ENCODE data around the gene FHOD1. TPM values are rescaled to one million over a fixed set of nuclear protein-coding genes. Genes with fewer than 3 reads are reported as not detected.

Gene FHOD1
- total and polyA plus RNA-seq, 9 of the 15 experiments (the other 6 are each of a cell fraction or from before 2014, with no cell fraction given) = 18.7 to 126 (median 32.3) TPM

DNA sequence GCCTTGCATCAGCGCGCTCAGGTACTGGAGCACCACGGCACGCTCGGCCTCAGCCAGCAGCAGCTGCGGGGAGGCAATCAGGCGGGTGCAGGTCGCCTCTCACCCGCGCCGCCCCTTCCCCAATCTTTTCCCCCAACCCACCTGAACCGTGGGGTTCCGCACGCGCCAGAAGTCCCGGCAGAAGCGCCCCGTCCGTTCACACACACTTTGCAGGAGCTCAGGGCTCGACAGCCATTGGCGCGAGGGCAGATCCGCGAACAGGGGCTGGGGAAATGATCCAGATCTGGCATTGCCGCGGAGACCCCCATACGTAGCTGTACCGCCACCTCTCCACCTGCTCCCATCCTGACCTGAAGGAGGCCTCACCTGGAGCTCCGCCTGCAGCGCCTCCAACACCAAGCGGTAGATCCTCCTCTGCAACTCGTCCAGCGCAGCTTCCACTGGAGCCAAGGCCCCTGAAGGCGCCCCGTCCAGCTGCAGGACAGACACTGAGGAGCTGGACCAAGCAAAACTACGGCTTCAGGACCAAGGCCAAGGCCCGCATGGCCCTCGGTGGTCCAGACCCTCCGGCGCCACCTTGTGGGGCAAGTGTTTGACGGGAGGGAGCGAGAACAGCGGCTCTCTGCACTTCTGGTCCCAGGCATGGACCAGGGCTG is 62.2 kb downstream of the FHOD1 start (continued):
- TF ChIP-seq, protein P1, sequence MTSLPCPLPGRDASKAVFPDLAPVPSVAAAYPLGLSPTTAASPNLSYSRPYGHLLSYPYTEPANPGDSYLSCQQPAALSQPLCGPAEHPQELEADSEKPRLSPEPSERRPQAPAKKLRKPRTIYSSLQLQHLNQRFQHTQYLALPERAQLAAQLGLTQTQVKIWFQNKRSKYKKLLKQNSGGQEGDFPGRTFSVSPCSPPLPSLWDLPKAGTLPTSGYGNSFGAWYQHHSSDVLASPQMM (CRISPR knock-in tag; IDR thresholded peaks at IDR 0.05) = no peak
- TF ChIP-seq L3MBTL2 (IDR thresholded peaks at IDR 0.05) (peak; percentile 38; the same call in 1 of the 2 replicates), YY1 (IDR thresholded peaks at IDR 0.05; ENCODE audit: borderline replicate concordance in 1 of 3, control insufficient read depth in 1 of 3, extremely low read depth in 1 of 3, insufficient read depth in 3 of 3, insufficient read length in 1 of 3, insufficient replicate concordance in 2 of 3, low read depth in 1 of 3, low read length in 2 of 3) (peak in 2 of 3 experiments; percentile 63), CXXC5 (CRISPR knock-in tag; IDR thresholded peaks at IDR 0.05) (peak; percentile 44), ARID2 (IDR thresholded peaks at IDR 0.05) (peak; percentile 97), SMARCC2 (IDR thresholded peaks at IDR 0.05; ENCODE audit: low read depth) (peak; percentile 80), POU5F1 (IDR thresholded peaks at IDR 0.05; ENCODE audit: borderline replicate concordance, low read depth, low read length, partially characterized antibody) (no peak), MYBL2 (IDR thresholded peaks at IDR 0.05; ENCODE audit: low read depth) (no peak), MYBL2 (CRISPR knock-in tag; IDR thresholded peaks at IDR 0.05; ENCODE audit: borderline replicate concordance) (no peak), TEAD1 (CRISPR knock-in tag; IDR thresholded peaks at IDR 0.05) (peak in 1 of 2 experiments; percentile 93; a peak in 2 of 4 replicates), CC2D1A (IDR thresholded peaks at IDR 0.05) (peak; percentile 56; the same call in 1 of the 2 replicates), ZNF282 (CRISPR knock-in tag; IDR thresholded peaks at IDR 0.05) (peak; percentile 74), HSF4 (CRISPR knock-in tag; IDR thresholded peaks at IDR 0.05; ENCODE audit: borderline replicate concordance) (no peak), EZH2 (IDR thresholded peaks at IDR 0.05; ENCODE audit: borderline replicate concordance, low read depth, low read length) (no peak), SIX5 (IDR thresholded peaks at IDR 0.05; ENCODE audit: borderline replicate concordance in 1 of 2, insufficient read depth in 1 of 2, low read depth in 1 of 2, low read length in 2 of 2) (no peak), SMARCE1 (IDR thresholded peaks at IDR 0.05) (peak; percentile 93), SAFB (IDR thresholded peaks at IDR 0.05; ENCODE audit: borderline replicate concordance, low read depth, low read length) (no peak), RB1 (IDR thresholded peaks at IDR 0.05; ENCODE audit: low read depth) (peak; percentile 86), RAD21 (CRISPR knock-in tag; conservative IDR thresholded peaks at IDR 0.05 in 1 of 2, IDR thresholded peaks at IDR 0.05 in 1 of 2) (peak; percentile 74 to 95)
- TF ChIP-seq, protein P2, sequence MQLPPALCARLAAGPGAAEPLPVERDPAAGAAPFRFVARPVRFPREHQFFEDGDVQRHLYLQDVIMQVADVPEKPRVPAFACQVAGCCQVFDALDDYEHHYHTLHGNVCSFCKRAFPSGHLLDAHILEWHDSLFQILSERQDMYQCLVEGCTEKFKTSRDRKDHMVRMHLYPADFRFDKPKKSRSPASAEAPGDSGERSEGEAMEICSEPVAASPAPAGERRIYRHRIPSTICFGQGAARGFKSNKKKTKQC (CRISPR knock-in tag; IDR thresholded peaks at IDR 0.05) = peak; percentile 99
- TF ChIP-seq, protein P3, sequence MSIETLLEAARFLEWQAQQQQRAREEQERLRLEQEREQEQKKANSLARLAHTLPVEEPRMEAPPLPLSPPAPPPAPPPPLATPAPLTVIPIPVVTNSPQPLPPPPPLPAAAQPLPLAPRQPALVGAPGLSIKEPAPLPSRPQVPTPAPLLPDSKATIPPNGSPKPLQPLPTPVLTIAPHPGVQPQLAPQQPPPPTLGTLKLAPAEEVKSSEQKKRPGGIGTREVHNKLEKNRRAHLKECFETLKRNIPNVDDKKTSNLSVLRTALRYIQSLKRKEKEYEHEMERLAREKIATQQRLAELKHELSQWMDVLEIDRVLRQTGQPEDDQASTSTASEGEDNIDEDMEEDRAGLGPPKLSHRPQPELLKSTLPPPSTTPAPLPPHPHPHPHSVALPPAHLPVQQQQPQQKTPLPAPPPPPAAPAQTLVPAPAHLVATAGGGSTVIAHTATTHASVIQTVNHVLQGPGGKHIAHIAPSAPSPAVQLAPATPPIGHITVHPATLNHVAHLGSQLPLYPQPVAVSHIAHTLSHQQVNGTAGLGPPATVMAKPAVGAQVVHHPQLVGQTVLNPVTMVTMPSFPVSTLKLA (conservative IDR thresholded peaks at IDR 0.05) = peak; percentile 82 to 94
- TF ChIP-seq, protein P4, sequence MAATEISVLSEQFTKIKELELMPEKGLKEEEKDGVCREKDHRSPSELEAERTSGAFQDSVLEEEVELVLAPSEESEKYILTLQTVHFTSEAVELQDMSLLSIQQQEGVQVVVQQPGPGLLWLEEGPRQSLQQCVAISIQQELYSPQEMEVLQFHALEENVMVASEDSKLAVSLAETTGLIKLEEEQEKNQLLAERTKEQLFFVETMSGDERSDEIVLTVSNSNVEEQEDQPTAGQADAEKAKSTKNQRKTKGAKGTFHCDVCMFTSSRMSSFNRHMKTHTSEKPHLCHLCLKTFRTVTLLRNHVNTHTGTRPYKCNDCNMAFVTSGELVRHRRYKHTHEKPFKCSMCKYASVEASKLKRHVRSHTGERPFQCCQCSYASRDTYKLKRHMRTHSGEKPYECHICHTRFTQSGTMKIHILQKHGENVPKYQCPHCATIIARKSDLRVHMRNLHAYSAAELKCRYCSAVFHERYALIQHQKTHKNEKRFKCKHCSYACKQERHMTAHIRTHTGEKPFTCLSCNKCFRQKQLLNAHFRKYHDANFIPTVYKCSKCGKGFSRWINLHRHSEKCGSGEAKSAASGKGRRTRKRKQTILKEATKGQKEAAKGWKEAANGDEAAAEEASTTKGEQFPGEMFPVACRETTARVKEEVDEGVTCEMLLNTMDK (IDR thresholded peaks at IDR 0.05; ENCODE audit: borderline replicate concordance, insufficient read depth, low read depth, low read length, poor library complexity, severe bottlenecking) = peak; percentile 98

Data from K562 (cell line).